ENCODE data around the gene SCNN1G. TPM values are rescaled to one million over a fixed set of nuclear protein-coding genes. Genes with fewer than 3 reads are reported as not detected.
A peak's percentile ranks its signal among the peaks of the same experiment; 100 is the strongest.

SCNN1G gene
- total and polyA plus RNA-seq, 2 of the 13 experiments (the other 11 are each of a cell fraction or from before 2014, with no cell fraction given) = not detected

GRCh38 chr16:23182206-23182678, 303 bp upstream of the SCNN1G start (continued):
- TF ChIP-seq TEF (CRISPR knock-in tag; IDR thresholded peaks at IDR 0.05) (no peak), ZNF724P (CRISPR knock-in tag; IDR thresholded peaks at IDR 0.05; ENCODE audit: borderline replicate concordance) (no peak), ZBTB33 (CRISPR knock-in tag; IDR thresholded peaks at IDR 0.05) (peak; percentile 86; the same call in 1 of the 2 replicates), ZNF34 (CRISPR knock-in tag; IDR thresholded peaks at IDR 0.05; ENCODE audit: borderline replicate concordance) (0 out of 2 replicates have a peak, but pooled peaks have one; percentile 37), HNRNPK (IDR thresholded peaks at IDR 0.05; ENCODE audit: low read depth, low read length, poor library complexity, severe bottlenecking) (peak; percentile 85), TEAD2 (CRISPR knock-in tag; IDR thresholded peaks at IDR 0.05) (no peak), HNRNPH1 (optimal IDR thresholded peaks at IDR 0.05; ENCODE audit: low read depth, low read length) (no peak), E2F1 (CRISPR knock-in tag; IDR thresholded peaks at IDR 0.05) (no peak), NFKBIZ (CRISPR knock-in tag; IDR thresholded peaks at IDR 0.05) (no peak), KLF13 (CRISPR knock-in tag; IDR thresholded peaks at IDR 0.05) (no peak), SPEN (CRISPR knock-in tag; IDR thresholded peaks at IDR 0.05; ENCODE audit: low read depth) (peak; percentile 78; the same call in 1 of the 2 replicates), SIN3A (IDR thresholded peaks at IDR 0.05; ENCODE audit: borderline replicate concordance, low read depth, low read length) (no peak), ZNF441 (CRISPR knock-in tag; IDR thresholded peaks at IDR 0.05; ENCODE audit: borderline replicate concordance) (no peak), RFX3 (CRISPR knock-in tag; IDR thresholded peaks at IDR 0.05) (no peak), MTA3 (CRISPR knock-in tag; IDR thresholded peaks at IDR 0.05) (no peak), ARID4A (CRISPR knock-in tag; IDR thresholded peaks at IDR 0.05; ENCODE audit: borderline replicate concordance) (no peak; the same call in 1 of the 2 replicates), KLF16 (CRISPR knock-in tag; IDR thresholded peaks at IDR 0.05) (peak in 1 of 2 experiments; percentile 77; a peak in 2 of 4 replicates), FLYWCH1 (CRISPR knock-in tag; IDR thresholded peaks at IDR 0.05) (no peak), KMT2A (CRISPR knock-in tag; IDR thresholded peaks at IDR 0.05) (peak; percentile 56; the same call in 1 of the 2 replicates), MLX (CRISPR knock-in tag; IDR thresholded peaks at IDR 0.05) (no peak), PLRG1 (conservative IDR thresholded peaks at IDR 0.05) (no peak), ZFP82 (CRISPR knock-in tag; IDR thresholded peaks at IDR 0.05; ENCODE audit: borderline replicate concordance) (peak; percentile 68; the same call in 1 of the 2 replicates), ZNF484 (CRISPR knock-in tag; IDR thresholded peaks at IDR 0.05; ENCODE audit: borderline replicate concordance, low read depth) (no peak)

Data from HepG2 (cell line).